Dendritic cell treated with granulocyte-macrophage colony-stimulating factor and Interleukin-4, amounts not matched to agents 40 ng/mL and 50 ng/mL, for 4 days (primary cell): Measurements from ENCODE around the gene E2F4.

Experiments
- H3K27ac Mint-ChIP-seq: one replicate; pipeline ENCODE4 v1.8.0; 2022; ENCODE audit warnings: mild to moderate bottlenecking, mixed read lengths
- H3K27me3 Mint-ChIP-seq: one replicate; pipeline ENCODE4 v1.8.0; 2022; ENCODE audit warnings: mild to moderate bottlenecking, mixed read lengths
- H3K36me3 Mint-ChIP-seq: one replicate; pipeline ENCODE4 v1.8.0; 2022; ENCODE audit warnings: low read depth, mixed read lengths
- H3K4me1 Mint-ChIP-seq: one replicate; pipeline ENCODE4 v1.8.0; 2022; ENCODE audit warnings: low read depth, mixed read lengths
- H3K4me3 Mint-ChIP-seq: one replicate; pipeline ENCODE4 v1.8.0; 2022; ENCODE audit warnings: mild to moderate bottlenecking, moderate library complexity, mixed read lengths
- H3K9me3 Mint-ChIP-seq: one replicate; pipeline ENCODE4 v1.8.0; 2022; ENCODE audit warnings: mixed read lengths
- intact Hi-C: fragments of 100-400 bp; cut with micrococcal nuclease; formaldehyde crosslinking; loops from one replicate; pipeline ENCODE4 v1.15.0; 2022

The E2F4 gene

GRCh38 chr16:67151431-67152097, 40.4 kb upstream of the E2F4 start:
- H3K27ac Mint-ChIP-seq: no peak overlapping the region
- H3K9me3 Mint-ChIP-seq: no peaks in the 10 kb centered on the region
- intact Hi-C loops: loop anchor here (10.0 kb wide), 1 partner anchor 47 kb away; the partner anchor contains the start of gene PHAF1
- H3K4me1 Mint-ChIP-seq: peaks cover 25% of the 10 kb centered on the region
- peaks cover 63% of the 10 kb centered on the region for H3K36me3 Mint-ChIP-seq
- H3K4me3 Mint-ChIP-seq: no peak overlapping the region
- H3K27me3 Mint-ChIP-seq: peaks cover 79% of the 10 kb centered on the region

GRCh38 chr16:67154578-67155294, 37.2 kb upstream of the E2F4 start:
- H3K4me1 Mint-ChIP-seq: peaks cover 52% of the 10 kb centered on the region
- peak overlapping the region; percentile 55 for H3K27ac Mint-ChIP-seq

GRCh38 chr16:67155295-67156142, 36.4 kb upstream of the E2F4 start:
- intact Hi-C loops: loop anchor here (1.0 to 10.0 kb wide), 4 partner anchors 51 to 201 kb away; partner anchors contain the start of gene PHAF1
- Mint-ChIP-seq H3K36me3 (peaks cover 57% of the 10 kb centered on the region), H3K4me1 (peaks cover 57% of the 10 kb centered on the region), H3K4me3 (peak overlapping the region; percentile 76), H3K27me3 (peaks cover 60% of the 10 kb centered on the region), H3K9me3 (no peaks in the 10 kb centered on the region), H3K27ac (peak overlapping the region; percentile 55)

More at GRCh38 chr16:67154578-67155294, 37.2 kb upstream of the E2F4 start:
- Mint-ChIP-seq H3K4me3 (peak overlapping the region; percentile 76), H3K9me3 (no peaks in the 10 kb centered on the region), H3K36me3 (peaks cover 52% of the 10 kb centered on the region), H3K27me3 (peaks cover 66% of the 10 kb centered on the region)
- intact Hi-C loops: loop anchor here (1.0 to 10.0 kb wide), 4 partner anchors 50 to 200 kb away; partner anchors contain the start of gene PHAF1

GRCh38 chr16:67156143-67156844, 35.7 kb upstream of the E2F4 start:
- Mint-ChIP-seq H3K36me3 (peaks cover 57% of the 10 kb centered on the region), H3K4me1 (peaks cover 64% of the 10 kb centered on the region), H3K27ac (no peak overlapping the region), H3K4me3 (no peak overlapping the region), H3K27me3 (peaks cover 57% of the 10 kb centered on the region), H3K9me3 (no peaks in the 10 kb centered on the region)
- intact Hi-C loops: loop anchor here (5.0 to 10.0 kb wide), 2 partner anchors 51 to 139 kb away; partner anchors contain the start of gene PHAF1

- H3K4me1 Mint-ChIP-seq: peaks cover 69% of the 10 kb centered on the region
- no peaks in the 10 kb centered on the region for H3K9me3 Mint-ChIP-seq
- intact Hi-C loops: loop anchor here (5.0 to 10.0 kb wide), 2 partner anchors 52 to 140 kb away; partner anchors contain the start of gene PHAF1
- peaks cover 54% of the 10 kb centered on the region for H3K27me3 Mint-ChIP-seq
- H3K4me3 Mint-ChIP-seq: no peak overlapping the region
- peak overlapping the region; percentile 1 for H3K27ac Mint-ChIP-seq
- peaks cover 57% of the 10 kb centered on the region for H3K36me3 Mint-ChIP-seq
These were observed 34.7 kb upstream of the E2F4 start for GRCh38 chr16:67157106-67157748.

- no peaks in the 10 kb centered on the region for H3K9me3 Mint-ChIP-seq
- H3K27me3 Mint-ChIP-seq: peaks cover 54% of the 10 kb centered on the region
- peak overlapping the region; percentile 90 for H3K27ac Mint-ChIP-seq
- peaks cover 54% of the 10 kb centered on the region for H3K36me3 Mint-ChIP-seq
- H3K4me1 Mint-ChIP-seq: peaks cover 72% of the 10 kb centered on the region
- intact Hi-C loops: loop anchor here (5.0 to 10.0 kb wide), 2 partner anchors 53 to 141 kb away; partner anchors contain the start of gene PHAF1
- H3K4me3 Mint-ChIP-seq: peak overlapping the region; percentile 36
These were observed 33.9 kb upstream of the E2F4 start for GRCh38 chr16:67157892-67158635.

GRCh38 chr16:67158637-67159600, 33.0 kb upstream of the E2F4 start:
- Mint-ChIP-seq H3K36me3 (peaks cover 46% of the 10 kb centered on the region), H3K27me3 (peaks cover 56% of the 10 kb centered on the region), H3K4me3 (peak overlapping the region; percentile 88), H3K9me3 (no peaks in the 10 kb centered on the region), H3K4me1 (peaks cover 76% of the 10 kb centered on the region), H3K27ac (peak overlapping the region; percentile 90)
- intact Hi-C loops: loop anchor here (5.0 to 10.0 kb wide), 2 partner anchors 54 to 142 kb away; partner anchors contain the start of gene PHAF1

- no peaks in the 10 kb centered on the region for H3K9me3 Mint-ChIP-seq
- no peak overlapping the region for H3K27ac Mint-ChIP-seq
- intact Hi-C loops: loop anchor here (2.0 kb wide), 1 partner anchor 21 kb away; the partner anchor contains the start of gene MATCAP1
- peaks cover 53% of the 10 kb centered on the region for H3K27me3 Mint-ChIP-seq
- H3K4me3 Mint-ChIP-seq: peak overlapping the region; percentile 88
- H3K4me1 Mint-ChIP-seq: peaks cover 82% of the 10 kb centered on the region
- peaks cover 38% of the 10 kb centered on the region for H3K36me3 Mint-ChIP-seq
These were observed 30.3 kb upstream of the E2F4 start for GRCh38 chr16:67161595-67162058.

GRCh38 chr16:67162506-67163163, 29.3 kb upstream of the E2F4 start:
- Mint-ChIP-seq H3K4me1 (peaks cover 82% of the 10 kb centered on the region), H3K27ac (peak overlapping the region; percentile 80), H3K36me3 (peaks cover 38% of the 10 kb centered on the region), H3K9me3 (no peaks in the 10 kb centered on the region), H3K27me3 (peaks cover 61% of the 10 kb centered on the region), H3K4me3 (peak overlapping the region; percentile 72)
- intact Hi-C loops: no loop called here

- Mint-ChIP-seq H3K9me3 (no peaks in the 10 kb centered on the region), H3K36me3 (peaks cover 41% of the 10 kb centered on the region), H3K27me3 (peaks cover 68% of the 10 kb centered on the region), H3K27ac (peak overlapping the region; percentile 80), H3K4me1 (peaks cover 79% of the 10 kb centered on the region), H3K4me3 (peak overlapping the region; percentile 72)
- intact Hi-C loops: no loop called here
These were observed 28.6 kb upstream of the E2F4 start for GRCh38 chr16:67163164-67163998.
